K562 (cell line): ENCODE data around the gene DPP4. TPM values are rescaled to one million over a fixed set of nuclear protein-coding genes. Genes with fewer than 3 reads are reported as not detected.

ENCODE experiments used
- ATAC-seq: fragments of 200-7000 bp; cut with Tn5 transposase; 3 replicates; pipeline ENCODE4 v1.9.1; 2020; ENCODE audit warnings: moderate library complexity
- BruUV-seq: library from RNA; stranded (reverse); fragments of 400-500 nt; replicated peaks from 2 replicates; lab custom pipeline; 2021; lab: Mats Ljungman, UMichigan
- CTCF ChIA-PET: fragments of 300-600 bp; formaldehyde crosslinking; extraction: SDS; loops from one replicate; lab custom pipeline; 2021; ENCODE audit warnings: low intra/inter-chr PET ratio; lab: Yijun Ruan, JAX
- POLR2A ChIA-PET: fragments of 300-600, 350-650 bp; sonication (Branson Sonifier 250); formaldehyde crosslinking; extraction: SDS; loops from one replicate; lab custom pipeline; 2021; ENCODE audit warnings: antibody characterized with exemption, inconsistent platforms; lab: Yijun Ruan, JAX
- DNase-seq, 4 experiments: peaks; one replicate each; pipeline versions ENCODE4 v3.0.0 to v3.0.0-alpha.2; 2011 to 2018; ENCODE audit warnings: low spot score in 3 of 4, mixed read lengths in 3 of 4; ENCODE audit errors: extremely low read depth in 1 of 4
- FAIRE-seq: peaks from 2 replicates; lab custom pipeline; 2011; peaks lifted over from hg19 to GRCh38; lab: Jason Lieb, UNC
- H2AFZ ChIP-seq: 2 replicates; pipeline ENCODE4 v1.6.0; 2011; ENCODE audit warnings: low read depth, low read length, control low read depth, inconsistent platforms
- H3K27ac ChIP-seq: fragments of 200-600 bp; 3 replicates; pipeline ENCODE4 v1.8.0; 2011; ENCODE audit warnings: low read depth, mild to moderate bottlenecking, control low read depth, inconsistent platforms, low read length, moderate library complexity, mixed read lengths; ENCODE audit errors: extremely low read depth
- H3K27me3 ChIP-seq, 2 experiments: fragments of 300-600 bp in 1 of 2; 2 replicates in 1 of 2; 3 replicates in 1 of 2; pipeline versions ENCODE4 v1.6.0 to v1.8.0; 2011; ENCODE audit warnings: inconsistent platforms in 2 of 2, low read length in 2 of 2, mild to moderate bottlenecking in 1 of 2, mixed read lengths in 1 of 2, moderate library complexity in 1 of 2; ENCODE audit not compliant: control insufficient read depth in 2 of 2, insufficient read depth in 2 of 2
- H3K36me3 ChIP-seq: fragments of 300-600 bp; 3 replicates; pipeline ENCODE4 v1.8.0; 2011; ENCODE audit warnings: mild to moderate bottlenecking, low read length, inconsistent platforms; ENCODE audit not compliant: control insufficient read depth, insufficient read depth
- H3K4me1 ChIP-seq, 2 experiments: fragments of 200-600 bp in 1 of 2; replicated peaks in 1 of 2; 2 replicates in 1 of 2; 3 replicates in 1 of 2; pipeline versions ENCODE4 v1.5.1 to v1.8.0; 2011; ENCODE audit warnings: inconsistent platforms in 2 of 2, low read length in 2 of 2, mild to moderate bottlenecking in 1 of 2, mixed read lengths in 1 of 2, moderate library complexity in 1 of 2; ENCODE audit not compliant: control insufficient read depth in 2 of 2, insufficient read depth in 2 of 2
- H3K4me2 ChIP-seq: 2 replicates; pipeline ENCODE4 v1.6.1; 2011; ENCODE audit warnings: low read length, control low read depth, inconsistent platforms, mixed read lengths; ENCODE audit not compliant: insufficient read depth
- H3K4me3 ChIP-seq: fragments of 200-600 bp; sonication (generic), shearing (Covaris generic); 2 replicates; pipeline ENCODE4 v1.5.1; 2016; ENCODE audit warnings: control low read depth, inconsistent platforms
- H3K79me2 ChIP-seq: fragments of 200-600 bp; 3 replicates; pipeline ENCODE4 v1.8.0; 2011; ENCODE audit warnings: low read length, inconsistent platforms; ENCODE audit not compliant: control insufficient read depth, insufficient read depth
- H3K9ac ChIP-seq, 2 experiments: 2 replicates each; pipeline versions ENCODE4 v1.6.0 to v1.6.1; 2011; ENCODE audit warnings: low read depth in 2 of 2, low read length in 2 of 2, control low read depth in 1 of 2, inconsistent platforms in 1 of 2, mild to moderate bottlenecking in 1 of 2, mixed read lengths in 1 of 2; ENCODE audit not compliant: insufficient read depth in 1 of 2
- H3K9me1 ChIP-seq: one replicate; pipeline ENCODE4 v1.6.0; 2011; ENCODE audit warnings: inconsistent platforms, mild to moderate bottlenecking, low read length, moderate library complexity; ENCODE audit not compliant: control insufficient read depth, insufficient read depth
- H3K9me3 ChIP-seq: replicated peaks from 2 replicates; pipeline ENCODE4 v1.5.1; 2011; ENCODE audit warnings: low read depth, low read length, inconsistent platforms; ENCODE audit not compliant: control insufficient read depth, insufficient read depth
- H4K20me1 ChIP-seq: replicated peaks from 2 replicates; pipeline ENCODE4 v1.6.1; 2011; ENCODE audit warnings: low read length, inconsistent platforms, mixed read lengths; ENCODE audit not compliant: control insufficient read depth, insufficient read depth
- CREM ChIP-seq: IDR thresholded peaks from 2 replicates; pipeline ENCODE4 v1.6.1; 2014; ENCODE audit warnings: antibody characterized with exemption, low read depth
- CXXC5 ChIP-seq: fragments of 250-450 bp; sonication (Bioruptor Pico); IDR thresholded peaks from 2 replicates; pipeline ENCODE4 v1.8.0; 2022; ENCODE audit warnings: inconsistent platforms, mild to moderate bottlenecking, moderate library complexity
- DACH1 ChIP-seq: fragments of 450-650 bp; IDR thresholded peaks from 2 replicates; pipeline ENCODE4 v1.6.1; 2018; ENCODE audit not compliant: partially characterized antibody
- ILK ChIP-seq: fragments of 450-650 bp; IDR thresholded peaks from 2 replicates; pipeline ENCODE4 v1.6.1; 2016; ENCODE audit warnings: missing genetic modification characterization, low read depth, mild to moderate bottlenecking, missing compliant biosample characterization, moderate library complexity, borderline replicate concordance
- MCM7 ChIP-seq, 2 experiments: fragments of 450-650 bp; IDR thresholded peaks; 2 replicates each; pipeline ENCODE4 v1.6.1; 2016 to 2018
- PHTF2 ChIP-seq: fragments of 250-450 bp; sonication (Bioruptor Pico); IDR thresholded peaks from 2 replicates; pipeline ENCODE4 v1.5.0; 2021; ENCODE audit warnings: mild to moderate bottlenecking
- POLR3G ChIP-seq: IDR thresholded peaks from 2 replicates; pipeline ENCODE4 v1.6.1; 2011; ENCODE audit not compliant: insufficient read length, insufficient replicate concordance; ENCODE audit errors: extremely low read depth
- SP2 ChIP-seq: IDR thresholded peaks from 2 replicates; pipeline ENCODE4 v1.6.1; 2011; ENCODE audit warnings: mild to moderate bottlenecking, low read depth, low read length, moderate library complexity; ENCODE audit not compliant: poor library complexity, severe bottlenecking; ENCODE audit errors: extremely low read depth
- ZNF12 ChIP-seq: sonication (generic); formaldehyde crosslinking; IDR thresholded peaks from 2 replicates; pipeline ENCODE4 v1.4.0; 2020; ENCODE audit warnings: mild to moderate bottlenecking, missing genetic modification reagents
- ZNF184 ChIP-seq: sonication (generic); formaldehyde crosslinking; IDR thresholded peaks from 2 replicates; pipeline ENCODE4 v1.5.0; 2020; ENCODE audit warnings: missing genetic modification reagents
- ZNF282 ChIP-seq: sonication (generic); formaldehyde crosslinking; IDR thresholded peaks from 2 replicates; pipeline ENCODE4 v1.8.1; 2023; ENCODE audit warnings: missing genetic modification reagents
- WGBS: fragments of 100-300 bp; shearing (Covaris generic); methylation state at CpG from one replicate; pipeline ENCODE4 v1.1.6; 2016; ENCODE audit warnings: low coverage, mixed read lengths; ENCODE audit not compliant: insufficient coverage; ENCODE audit errors: missing lambda C conversion rate; 5-methylcytosine and 5-hydroxymethylcytosine counted together
- in situ Hi-C: fragments of 300-500 bp; cut with MboI; formaldehyde crosslinking; loops from 4 replicates; pipeline ENCODE4 v1.15.0; 2018; ENCODE audit warnings: inconsistent platforms, mixed read lengths
- intact Hi-C: fragments of 100-400 bp; cut with micrococcal nuclease; formaldehyde crosslinking; loops from 2 replicates; pipeline ENCODE4 v1.14.2; 2022
- polyA plus RNA-seq, 8 experiments: library from polyadenylated mRNA; depleted of rRNA in 4 of 8; stranded (reverse) in 5 of 8; unstranded in 3 of 8; fragments of >200 nt; fragmentation: Nextera tagmentation in 2 of 8; fragmentation: Illumina TruSeq in 1 of 8; extraction: Ambion mirVana in 2 of 8; extraction: Trizol in 1 of 8; gene quantifications; 2 replicates each; pipeline versions ENCODE4 v1.2.1 to v1.2.3, GENCODE V29; 2011 to 2014; ENCODE audit warnings: inconsistent platforms in 1 of 8, missing spikeins in 1 of 8
- total RNA-seq, 7 experiments: library from RNA; depleted of rRNA in 6 of 7; stranded (reverse); fragments of >200 nt in 6 of 7; fragmentation: Illumina TruSeq in 2 of 7; extraction: Trizol in 2 of 7; gene quantifications; 2 replicates each; pipeline versions ENCODE4 v1.2.1 to v1.2.3, GENCODE V29; 2011 to 2021; ENCODE audit warnings: low replicate concordance in 1 of 7
- TF ChIP-seq, protein P1 (sequence below): sonication (generic); formaldehyde crosslinking; IDR thresholded peaks from 2 replicates; pipeline ENCODE4 v1.8.1; 2023; ENCODE audit warnings: mild to moderate bottlenecking, missing genetic modification reagents
- TF ChIP-seq, protein P2 (sequence below): fragments of 450-650 bp; IDR thresholded peaks from 2 replicates; pipeline ENCODE4 v1.6.1; 2016; ENCODE audit warnings: low read depth, mild to moderate bottlenecking, moderate library complexity
- TF ChIP-seq, protein P3 (sequence below): fragments of 250-450 bp; sonication (Bioruptor Pico); IDR thresholded peaks from 2 replicates; pipeline ENCODE4 v1.8.0; 2021; ENCODE audit warnings: mild to moderate bottlenecking, moderate library complexity

DPP4 gene
- total and polyA plus RNA-seq, 9 of the 15 experiments (the other 6 are each of a cell fraction or from before 2014, with no cell fraction given), result 0.11 TPM; not detected in 8

DNA sequence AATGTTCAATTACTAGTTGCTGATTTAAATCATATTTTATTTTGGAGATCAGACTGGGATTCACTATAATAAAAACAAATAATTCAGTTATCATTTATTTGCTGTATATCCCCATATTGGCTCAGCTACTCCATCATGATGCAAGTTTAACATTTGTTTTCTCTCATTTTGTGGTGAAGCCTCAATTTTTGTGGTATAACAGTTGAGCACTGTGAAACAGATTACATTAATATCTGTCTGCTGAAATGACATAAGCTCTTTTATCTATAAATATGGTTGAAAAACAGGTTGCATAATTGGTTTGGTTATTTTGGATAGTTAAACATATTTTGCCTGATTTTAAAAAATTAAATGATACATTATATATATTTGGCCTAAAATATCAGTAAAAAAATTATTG is 67.7 kb downstream of the DPP4 start:
- Histone ChIP-seq H2AFZ (no peak overlapping the region), H3K4me1 (no peaks in the 10 kb centered on the region), H3K27ac (no peak overlapping the region), H3K4me3 (no peak overlapping the region), H3K36me3 (no peaks in the 10 kb centered on the region), H3K9me1 (no peaks in the 10 kb centered on the region), H3K79me2 (no peaks in the 10 kb centered on the region), H3K27me3 (no peaks in the 10 kb centered on the region), H4K20me1 (no peaks in the 10 kb centered on the region), H3K9me3 (no peaks in the 10 kb centered on the region), H3K4me2 (no peak overlapping the region), H3K9ac (no peak overlapping the region)
- ChIA-PET POLR2A (interaction anchor here (0.6 kb wide), 1 partner anchor 13 kb away, joined by 3 read pairs; no protein-coding TSS in a partner anchor), CTCF (no interaction called here)
- in situ Hi-C loops (no loop called here), intact Hi-C loops (loop anchor here (5.0 kb wide), 2 partner anchors 116 to 291 kb away; no protein-coding TSS in a partner anchor)
- ATAC-seq (no peak), DNase-seq (no peak), FAIRE-seq (no peak)
- BruUV-seq, result no TSS peak
- TF ChIP-seq CREM (no peak), ZNF282 (CRISPR knock-in tag) (no peak)
- TF ChIP-seq, protein P1, sequence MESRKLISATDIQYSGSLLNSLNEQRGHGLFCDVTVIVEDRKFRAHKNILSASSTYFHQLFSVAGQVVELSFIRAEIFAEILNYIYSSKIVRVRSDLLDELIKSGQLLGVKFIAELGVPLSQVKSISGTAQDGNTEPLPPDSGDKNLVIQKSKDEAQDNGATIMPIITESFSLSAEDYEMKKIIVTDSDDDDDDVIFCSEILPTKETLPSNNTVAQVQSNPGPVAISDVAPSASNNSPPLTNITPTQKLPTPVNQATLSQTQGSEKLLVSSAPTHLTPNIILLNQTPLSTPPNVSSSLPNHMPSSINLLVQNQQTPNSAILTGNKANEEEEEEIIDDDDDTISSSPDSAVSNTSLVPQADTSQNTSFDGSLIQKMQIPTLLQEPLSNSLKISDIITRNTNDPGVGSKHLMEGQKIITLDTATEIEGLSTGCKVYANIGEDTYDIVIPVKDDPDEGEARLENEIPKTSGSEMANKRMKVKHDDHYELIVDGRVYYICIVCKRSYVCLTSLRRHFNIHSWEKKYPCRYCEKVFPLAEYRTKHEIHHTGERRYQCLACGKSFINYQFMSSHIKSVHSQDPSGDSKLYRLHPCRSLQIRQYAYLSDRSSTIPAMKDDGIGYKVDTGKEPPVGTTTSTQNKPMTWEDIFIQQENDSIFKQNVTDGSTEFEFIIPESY (CRISPR knock-in tag), result no peak

DNA sequence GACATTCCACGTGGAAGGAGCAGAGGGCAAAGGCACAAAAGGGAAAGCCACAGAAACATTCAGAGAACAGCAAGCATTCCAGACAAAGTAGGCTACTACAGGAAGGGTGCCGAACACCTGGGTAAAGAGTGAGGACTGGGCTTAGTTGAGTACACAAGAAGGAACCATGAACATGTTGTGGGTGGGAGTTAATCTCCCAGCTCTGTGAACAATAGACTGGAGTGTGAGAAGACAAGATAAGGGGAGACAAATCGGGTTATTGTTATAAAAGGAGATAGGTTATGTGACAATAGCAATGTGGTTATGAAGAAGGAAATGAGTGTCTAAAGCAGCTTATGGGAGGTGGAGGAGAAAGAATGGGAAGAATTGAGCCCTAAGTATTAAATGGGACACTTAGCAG is 70.0 kb downstream of the DPP4 start:
- no peaks in the 10 kb centered on the region for H3K79me2 ChIP-seq
- no peaks in the 10 kb centered on the region for H3K9me1 ChIP-seq
- H2AFZ ChIP-seq, result no peak overlapping the region
- H3K4me2 ChIP-seq, result no peak overlapping the region
- H3K27me3 ChIP-seq, result no peaks in the 10 kb centered on the region
- H3K9ac ChIP-seq, result no peak overlapping the region
- in situ Hi-C loops (no loop called here), intact Hi-C loops (no loop called here)
- FAIRE-seq, result no peak
- no peaks in the 10 kb centered on the region for H3K36me3 ChIP-seq
- DNase-seq, result no peak
- no peaks in the 10 kb centered on the region for H3K4me1 ChIP-seq
- no TSS peak for BruUV-seq
- no peak for ATAC-seq
- H3K27ac ChIP-seq, result no peak overlapping the region
- H3K4me3 ChIP-seq, result no peak overlapping the region
- POLR2A ChIA-PET, result no interaction called here
- 0% methylated on average over 3 of the region's 3 CpGs for WGBS
- CTCF ChIA-PET, result no interaction called here
- no peaks in the 10 kb centered on the region for H3K9me3 ChIP-seq
- H4K20me1 ChIP-seq, result no peaks in the 10 kb centered on the region
- no peak for TF ChIP-seq ILK
- no peak for TF ChIP-seq ZNF184 (CRISPR knock-in tag)
- no peak for TF ChIP-seq POLR3G
- no peak for TF ChIP-seq CXXC5 (CRISPR knock-in tag)
- TF ChIP-seq, protein P2, sequence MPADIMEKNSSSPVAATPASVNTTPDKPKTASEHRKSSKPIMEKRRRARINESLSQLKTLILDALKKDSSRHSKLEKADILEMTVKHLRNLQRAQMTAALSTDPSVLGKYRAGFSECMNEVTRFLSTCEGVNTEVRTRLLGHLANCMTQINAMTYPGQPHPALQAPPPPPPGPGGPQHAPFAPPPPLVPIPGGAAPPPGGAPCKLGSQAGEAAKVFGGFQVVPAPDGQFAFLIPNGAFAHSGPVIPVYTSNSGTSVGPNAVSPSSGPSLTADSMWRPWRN, result no peak
- TF ChIP-seq PHTF2, result no peak
- TF ChIP-seq, protein P3, sequence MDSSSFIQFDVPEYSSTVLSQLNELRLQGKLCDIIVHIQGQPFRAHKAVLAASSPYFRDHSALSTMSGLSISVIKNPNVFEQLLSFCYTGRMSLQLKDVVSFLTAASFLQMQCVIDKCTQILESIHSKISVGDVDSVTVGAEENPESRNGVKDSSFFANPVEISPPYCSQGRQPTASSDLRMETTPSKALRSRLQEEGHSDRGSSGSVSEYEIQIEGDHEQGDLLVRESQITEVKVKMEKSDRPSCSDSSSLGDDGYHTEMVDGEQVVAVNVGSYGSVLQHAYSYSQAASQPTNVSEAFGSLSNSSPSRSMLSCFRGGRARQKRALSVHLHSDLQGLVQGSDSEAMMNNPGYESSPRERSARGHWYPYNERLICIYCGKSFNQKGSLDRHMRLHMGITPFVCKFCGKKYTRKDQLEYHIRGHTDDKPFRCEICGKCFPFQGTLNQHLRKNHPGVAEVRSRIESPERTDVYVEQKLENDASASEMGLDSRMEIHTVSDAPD (CRISPR knock-in tag), result no peak
- TF ChIP-seq DACH1, result no peak
- TF ChIP-seq ZNF12 (CRISPR knock-in tag), result no peak
- no peak for TF ChIP-seq MCM7 (IDR thresholded peaks at IDR 0.05)
- TF ChIP-seq SP2, result no peak
